HG02623 (cell line): ENCODE results near the gene SLK.
A peak's percentile ranks its signal among the peaks of the same experiment; 100 is the strongest.

Experiments
- ATAC-seq: cut with Tn5 transposase; IDR thresholded peaks from one replicate; pipeline ENCODE4 v1.9.1; 2021; ENCODE audit warnings: moderate library complexity; ENCODE audit not compliant: unreplicated experiment

SLK gene

GRCh38 chr10:103939522-103939921 lies 27.4 kb upstream of the SLK start:
- ATAC-seq: no peak

GRCh38 chr10:103941801-103942200 lies 25.1 kb upstream of the SLK start:
- ATAC-seq: no peak

- no peak for ATAC-seq
These were observed 24.1 kb upstream of the SLK start for GRCh38 chr10:103942866-103943265.

GRCh38 chr10:103947799-103948516 lies 19.0 kb upstream of the SLK start:
- ATAC-seq: no peak

GRCh38 chr10:103949728-103950127 lies 17.2 kb upstream of the SLK start:
- ATAC-seq: no peak

GRCh38 chr10:103951183-103951582 lies 15.8 kb upstream of the SLK start:
- no peak for ATAC-seq

GRCh38 chr10:103951942-103952341 lies 15.0 kb upstream of the SLK start:
- no peak for ATAC-seq

- no peak for ATAC-seq
These were observed 12.4 kb upstream of the SLK start for GRCh38 chr10:103954543-103954942.

GRCh38 chr10:103958996-103959395 lies 7.9 kb upstream of the SLK start:
- ATAC-seq: no peak

- no peak for ATAC-seq
These were observed 6.8 kb upstream of the SLK start for GRCh38 chr10:103960103-103960502.

- peak; percentile 35 for ATAC-seq
These were observed 620 bp downstream of the SLK start for GRCh38 chr10:103967448-103968071.

GRCh38 chr10:103968441-103969391 lies 1.8 kb downstream of the SLK start:
- ATAC-seq: no peak

GRCh38 chr10:103969436-103969835 lies 2.5 kb downstream of the SLK start:
- no peak for ATAC-seq

- ATAC-seq: no peak
These were observed 3.1 kb downstream of the SLK start for GRCh38 chr10:103969857-103970627.

- ATAC-seq: no peak
These were observed 8.2 kb downstream of the SLK start for GRCh38 chr10:103975169-103975568.

GRCh38 chr10:103977204-103977603 lies 10.3 kb downstream of the SLK start:
- ATAC-seq: no peak

GRCh38 chr10:103979530-103979929 lies 12.6 kb downstream of the SLK start:
- ATAC-seq: no peak

GRCh38 chr10:103980288-103980906 lies 13.5 kb downstream of the SLK start:
- no peak for ATAC-seq

- no peak for ATAC-seq
These were observed 15.7 kb downstream of the SLK start for GRCh38 chr10:103982639-103983038.

- ATAC-seq: peak; percentile 79
These were observed 16.5 kb downstream of the SLK start for GRCh38 chr10:103983367-103983911.
